NCI-H2196 (cell line): ENCODE results near the gene TMCO5A.
"Not testable (repeated sequence)": the region's sequence is repeated elsewhere in the genome, so short reads cannot be mapped to it uniquely, and the experiment has no call there.

Experiments
- DNase-seq: peaks from one replicate; lab custom pipeline; 2025; ENCODE audit not compliant: unreplicated experiment; lab: John Stamatoyannopoulos, UW

TMCO5A gene

DNA sequence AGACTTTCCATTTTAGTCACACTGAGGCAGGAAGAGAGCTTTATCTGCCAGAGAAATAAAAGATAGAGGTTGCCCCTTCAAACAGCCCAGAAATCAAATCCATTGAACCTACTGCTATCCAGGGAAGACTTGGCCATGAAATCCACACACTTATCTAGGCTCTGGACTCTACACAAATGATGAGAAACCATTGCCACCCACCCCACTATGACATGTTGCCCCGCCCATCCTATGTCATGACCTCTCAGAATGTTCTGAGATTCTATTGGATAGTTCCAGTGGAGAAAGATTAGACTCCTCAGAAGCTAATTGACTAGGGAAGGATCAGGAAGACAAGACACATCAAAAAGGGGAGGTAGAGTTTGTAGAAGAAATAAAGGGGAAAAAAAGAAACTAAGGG, at the start of gene TMCO5A:
Gene TMCO5A, plus strand, starts transcription at position 301 of the 400 bp plus-strand sequence. CDS start 1,684 bp downstream, outside the sequence.
- DNase-seq: no peak

- DNase-seq: no peak
These were observed 48.8 kb upstream of the TMCO5A start for GRCh38 chr15:37885651-37886050.

- DNase-seq: no peak
These were observed 46.1 kb upstream of the TMCO5A start for GRCh38 chr15:37888356-37888755.

- DNase-seq: peak; percentile 17
These were observed 42.6 kb upstream of the TMCO5A start for GRCh38 chr15:37891766-37892368.

- no peak for DNase-seq
These were observed 41.1 kb upstream of the TMCO5A start for GRCh38 chr15:37893309-37893708.

GRCh38 chr15:37898362-37898761, 36.1 kb upstream of the TMCO5A start:
- DNase-seq: no peak

DNA sequence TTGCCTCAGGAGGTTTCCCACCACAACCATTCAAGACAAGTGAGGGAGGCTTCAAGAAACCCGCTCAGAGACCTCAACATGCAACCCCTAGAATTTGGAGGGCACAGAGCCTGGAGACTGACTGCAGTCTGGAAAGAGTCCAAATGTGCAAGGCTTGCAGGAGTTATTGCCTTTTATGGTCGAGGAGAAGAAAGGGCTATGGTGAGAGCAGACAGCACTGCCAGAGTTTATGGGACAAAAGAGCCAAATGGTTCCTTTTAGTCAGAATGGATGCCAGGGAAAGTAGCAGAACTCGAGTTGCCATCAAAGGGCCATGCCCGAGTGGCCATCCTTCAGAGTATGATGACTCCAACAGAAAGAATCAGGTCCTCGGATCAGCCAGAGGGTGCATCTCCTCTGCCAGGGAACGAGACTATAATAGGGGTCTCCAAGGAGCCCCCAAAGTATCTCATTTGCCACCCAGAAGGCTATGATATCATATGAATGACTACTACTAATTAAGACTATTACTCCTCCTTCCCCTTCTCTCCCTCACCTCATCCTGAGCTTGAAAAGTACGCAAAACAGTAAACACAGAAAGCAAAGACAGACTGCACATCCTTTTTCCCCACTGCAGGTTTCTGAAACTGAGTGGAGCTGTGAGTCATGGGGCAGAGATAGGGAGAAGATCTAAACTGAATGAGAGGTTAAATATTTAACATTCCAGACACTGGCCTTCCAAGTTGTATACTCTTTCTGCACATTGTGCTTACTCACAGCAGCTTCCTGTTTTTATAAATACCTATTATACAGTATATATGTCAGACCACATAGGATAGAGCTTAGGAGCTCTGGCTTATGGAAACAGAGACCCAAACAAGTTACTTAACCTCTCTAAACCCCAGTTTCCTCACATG, 33.9 kb upstream of the TMCO5A start:
- DNase-seq: no peak

DNA sequence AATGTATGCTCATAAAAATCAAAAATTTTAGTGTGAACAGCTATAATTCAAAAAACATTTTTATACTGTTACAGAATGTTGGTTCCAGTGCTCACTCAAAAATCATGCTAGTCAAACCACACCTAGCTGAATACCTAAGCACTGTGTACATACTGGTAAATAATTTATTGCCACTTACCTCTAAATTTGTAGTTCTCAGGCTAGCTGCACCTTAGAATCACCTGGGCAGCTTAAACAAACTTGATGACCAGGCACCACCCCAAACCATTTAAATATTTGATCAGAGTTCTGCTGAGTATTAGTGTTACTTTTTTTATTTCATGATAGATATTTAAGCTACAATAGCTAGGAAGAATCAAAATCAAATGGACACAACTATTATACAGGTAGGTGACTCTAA, 32.3 kb upstream of the TMCO5A start:
- no peak for DNase-seq

DNA sequence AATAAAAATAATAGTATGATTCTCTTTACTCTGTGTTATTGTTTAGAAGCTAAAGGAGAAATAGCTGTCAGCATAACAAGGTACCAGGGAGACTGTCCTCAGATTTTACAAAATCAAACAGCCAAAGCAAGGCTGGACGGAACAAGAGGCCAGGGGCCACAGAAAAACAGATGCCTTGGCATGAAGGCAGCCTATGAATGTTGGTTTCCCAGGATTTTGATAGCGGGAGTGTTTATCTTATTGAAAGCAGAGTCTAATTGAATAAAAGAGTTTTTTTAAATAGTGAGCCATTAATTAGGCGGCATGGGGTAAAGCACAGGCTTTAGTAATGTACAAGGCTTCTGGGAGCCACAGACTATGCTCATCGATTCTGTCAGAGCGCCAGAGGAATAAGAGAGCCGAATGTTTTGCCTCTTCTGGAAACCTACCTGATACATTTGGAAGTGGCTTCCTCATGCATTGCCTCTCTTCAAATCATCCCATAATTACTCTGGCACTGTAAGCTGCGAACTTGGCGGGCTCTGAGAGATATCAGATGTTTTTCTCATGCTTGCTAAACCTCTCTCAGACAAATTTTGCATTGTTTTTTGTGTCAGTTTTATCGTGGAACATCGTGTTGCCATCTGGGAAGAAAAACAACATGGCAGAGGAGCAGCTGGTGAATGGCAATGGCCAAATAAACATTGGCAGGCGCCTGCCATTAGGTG, 30.4 kb upstream of the TMCO5A start:
- peak; percentile 38 for DNase-seq

GRCh38 chr15:37907136-37907535, 27.3 kb upstream of the TMCO5A start:
- DNase-seq: no peak

DNA sequence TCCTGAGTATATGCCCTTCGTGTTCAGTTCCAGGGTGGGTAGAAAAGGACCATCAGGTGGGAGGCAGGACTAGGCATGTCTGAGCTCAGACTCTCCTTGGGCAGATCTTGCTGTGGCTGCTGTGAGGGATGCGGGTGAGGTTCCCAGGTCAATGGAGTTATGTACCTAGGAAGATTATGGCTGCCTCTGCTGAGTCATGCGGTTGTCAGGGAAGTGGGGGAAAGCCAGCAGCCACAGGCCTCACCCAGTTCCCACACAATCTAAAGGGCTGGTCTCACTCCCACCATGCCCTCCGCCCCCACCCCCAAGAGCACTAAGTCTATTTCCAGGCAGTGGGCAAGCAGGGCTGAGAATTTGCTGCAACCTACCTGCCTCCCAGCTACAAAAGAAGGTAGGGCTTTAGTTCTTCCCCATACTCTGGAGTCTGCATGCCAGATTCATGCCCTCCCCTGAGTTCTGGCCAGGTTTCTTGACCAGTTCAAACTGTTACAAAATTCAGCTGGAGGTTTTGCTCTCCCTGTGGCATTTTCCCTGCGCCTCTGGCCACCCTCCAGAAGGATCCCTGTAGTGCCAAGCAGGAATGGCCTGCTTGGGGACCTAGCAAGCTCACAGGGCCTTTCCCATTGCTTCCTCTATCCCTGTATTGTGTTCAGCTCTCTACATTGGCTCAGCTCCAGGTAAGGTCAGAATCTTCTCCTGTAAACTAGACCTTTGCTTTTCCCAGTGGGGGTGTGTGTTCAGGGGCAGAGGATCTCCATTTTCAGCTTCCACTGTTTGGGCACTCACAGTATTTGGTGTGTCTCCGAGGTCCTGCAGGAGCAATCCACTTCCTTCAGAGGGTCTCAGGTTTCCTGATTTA, 12.7 kb upstream of the TMCO5A start:
- DNase-seq: no peak

DNA sequence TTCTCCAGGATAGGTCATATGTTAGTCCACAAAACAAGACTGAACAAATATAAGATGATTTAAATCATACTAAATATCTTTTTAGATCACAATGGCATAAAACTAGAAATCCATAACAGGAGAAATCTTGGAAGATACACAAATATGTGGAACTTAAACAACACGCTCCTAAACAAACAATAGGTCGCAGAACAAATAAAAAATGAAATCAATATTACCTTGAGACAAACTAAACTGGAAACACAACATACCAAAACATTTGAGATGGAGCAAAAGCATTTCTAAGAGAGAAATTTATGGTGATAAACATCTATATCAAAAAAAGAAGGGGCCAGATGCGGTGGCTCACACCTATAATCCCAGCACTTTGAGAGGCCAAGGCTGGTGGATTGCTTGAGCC, 8.3 kb upstream of the TMCO5A start:
- DNase-seq: no peak

GRCh38 chr15:37929238-37929637, 5.2 kb upstream of the TMCO5A start:
- DNase-seq: no peak

DNA sequence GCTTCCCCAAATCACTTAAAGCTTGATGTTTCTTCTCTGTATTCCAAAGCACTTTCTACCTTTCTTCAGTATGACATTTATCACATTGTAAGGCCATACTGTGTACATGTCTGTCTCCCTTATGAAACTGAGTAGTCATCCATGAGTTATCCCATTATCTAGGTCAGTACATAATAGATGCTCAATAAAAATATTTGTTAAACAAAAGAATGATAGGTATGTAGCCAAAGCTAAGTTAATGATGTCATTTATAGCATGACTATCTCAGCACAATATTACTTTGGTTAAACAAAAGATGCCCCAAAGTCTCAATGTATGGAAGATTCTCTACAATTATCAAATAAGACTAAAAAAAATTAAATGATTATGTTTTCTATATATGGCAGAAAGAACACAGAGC, 3.1 kb upstream of the TMCO5A start:
- no peak for DNase-seq

- no peak for DNase-seq
These were observed 2.6 kb upstream of the TMCO5A start for GRCh38 chr15:37931868-37932267.

GRCh38 chr15:37932549-37932948, 1.9 kb upstream of the TMCO5A start:
- no peak for DNase-seq

- DNase-seq: no peak
These were observed 774 bp upstream of the TMCO5A start for GRCh38 chr15:37933666-37934065.

GRCh38 chr15:37940876-37941275, 6.4 kb downstream of the TMCO5A start:
- DNase-seq: no peak

GRCh38 chr15:37941779-37942178, 7.3 kb downstream of the TMCO5A start:
- no peak for DNase-seq

DNA sequence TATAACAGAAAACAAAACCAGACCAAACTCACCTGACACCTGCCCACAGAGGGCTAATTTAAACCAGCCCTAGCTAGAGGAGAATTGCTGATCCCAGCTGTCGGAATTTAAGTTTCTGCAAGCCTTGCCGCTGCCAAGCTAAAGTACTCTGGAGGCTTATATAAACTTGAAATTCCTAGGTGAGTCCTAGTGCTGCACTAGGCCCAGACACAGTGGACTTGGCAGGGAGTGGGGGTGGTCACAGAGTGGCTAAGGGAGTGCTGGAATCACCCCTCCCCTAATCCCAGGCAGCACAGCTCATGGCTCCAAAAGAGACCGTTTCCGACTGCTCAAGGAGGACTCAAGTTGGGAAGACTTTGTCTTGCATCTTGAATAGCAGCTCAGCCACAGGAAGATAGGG, 17.6 kb downstream of the TMCO5A start:
- DNase-seq: no peak

DNA sequence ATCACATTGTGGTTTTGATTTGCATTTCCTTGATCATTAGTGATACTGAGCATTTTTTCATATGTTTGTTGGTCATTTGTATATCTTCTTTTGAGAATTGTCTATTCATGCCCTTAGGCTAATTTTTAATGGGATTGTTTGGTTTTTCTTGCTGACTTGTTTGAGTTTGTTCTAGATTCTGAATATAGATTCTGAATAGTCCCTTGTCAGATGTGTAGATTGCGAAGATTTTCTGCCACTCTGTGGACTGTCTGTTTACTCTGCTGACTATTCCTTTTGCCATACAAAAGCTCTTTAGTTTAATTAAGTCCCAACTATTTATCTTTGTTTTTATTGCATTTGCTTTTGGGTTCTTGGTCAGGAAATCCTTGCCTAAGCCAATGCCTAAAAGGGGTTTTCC, 26.3 kb downstream of the TMCO5A start:
- not testable (repeated sequence) for DNase-seq
